Calu3 (cell line): ENCODE data around the gene HMOX2. TPM values are rescaled to one million over a fixed set of nuclear protein-coding genes. Genes with fewer than 3 reads are reported as not detected.

Experiments used
- BruUV-seq: library from RNA; stranded (reverse); fragments of 400-500 nt; replicated peaks from 2 replicates; lab custom pipeline; 2021; lab: Mats Ljungman, UMichigan
- CTCF ChIA-PET: fragments of 300-600 bp; sonication (Branson Sonifier 250); formaldehyde crosslinking; loops from one replicate; lab custom pipeline; 2022; ENCODE audit warnings: antibody characterized with exemption; lab: Charles Lee
- DNase-seq: peaks from one replicate; pipeline ENCODE4 v3.0.0; 2022
- H3K27ac Mint-ChIP-seq: one replicate; pipeline ENCODE4 v1.8.0; 2022; ENCODE audit warnings: mixed read lengths; ENCODE audit not compliant: unreplicated experiment
- H3K27me3 Mint-ChIP-seq: one replicate; pipeline ENCODE4 v1.8.0; 2022; ENCODE audit warnings: mixed read lengths; ENCODE audit not compliant: unreplicated experiment
- H3K36me3 Mint-ChIP-seq: one replicate; pipeline ENCODE4 v1.8.0; 2022; ENCODE audit warnings: mild to moderate bottlenecking, moderate library complexity, mixed read lengths; ENCODE audit not compliant: insufficient read depth, unreplicated experiment
- H3K4me1 Mint-ChIP-seq: one replicate; pipeline ENCODE4 v1.8.0; 2022; ENCODE audit warnings: mild to moderate bottlenecking, low read depth, mixed read lengths; ENCODE audit not compliant: unreplicated experiment
- H3K4me3 Mint-ChIP-seq: one replicate; pipeline ENCODE4 v1.8.0; 2022; ENCODE audit warnings: mild to moderate bottlenecking, low read depth, moderate library complexity, mixed read lengths; ENCODE audit not compliant: unreplicated experiment
- H3K9me3 Mint-ChIP-seq: one replicate; pipeline ENCODE4 v1.8.0; 2022; ENCODE audit warnings: low read depth, mixed read lengths; ENCODE audit not compliant: unreplicated experiment
- intact Hi-C: fragments of 100-400 bp; cut with micrococcal nuclease; formaldehyde crosslinking; loops from one replicate; pipeline ENCODE4 v1.10.0; 2022; ENCODE audit not compliant: unreplicated experiment
- total RNA-seq: library from RNA; stranded (reverse); gene quantifications from 2 replicates; pipeline ENCODE4 v1.2.3, GENCODE V29; 2022
- TF ChIP-seq, protein P1 (sequence below): fragments of 200-600 bp; IDR thresholded peaks from one replicate; pipeline ENCODE4 v1.8.0; 2022; ENCODE audit warnings: antibody characterized with exemption; ENCODE audit not compliant: unreplicated experiment

Gene HMOX2
- total RNA-seq, 1 experiment from 2014 or later: 79.2 TPM

GRCh38 chr16:4510747-4511426, 34.7 kb downstream of the HMOX2 start:
- H3K27ac Mint-ChIP-seq: no peak overlapping the region

GRCh38 chr16:4511441-4512082, 35.4 kb downstream of the HMOX2 start:
- CTCF ChIA-PET: interaction anchor here (0.6 to 1.6 kb wide), 4 partner anchors 11 to 113 kb away, joined by 3 to 5 read pairs (median 3); partner anchors contain the start of gene MGRN1
- peaks cover 60% of the 10 kb centered on the region for H3K36me3 Mint-ChIP-seq
- peak overlapping the region; percentile 18 for H3K27ac Mint-ChIP-seq
- H3K4me3 Mint-ChIP-seq: no peak overlapping the region
- DNase-seq: peak; percentile 73
- intact Hi-C loops: loop anchor here (5.0 to 10.0 kb wide), 2 partner anchors 36 to 513 kb away; no protein-coding TSS in a partner anchor
- no peaks in the 10 kb centered on the region for H3K27me3 Mint-ChIP-seq
- TF ChIP-seq, protein P1, sequence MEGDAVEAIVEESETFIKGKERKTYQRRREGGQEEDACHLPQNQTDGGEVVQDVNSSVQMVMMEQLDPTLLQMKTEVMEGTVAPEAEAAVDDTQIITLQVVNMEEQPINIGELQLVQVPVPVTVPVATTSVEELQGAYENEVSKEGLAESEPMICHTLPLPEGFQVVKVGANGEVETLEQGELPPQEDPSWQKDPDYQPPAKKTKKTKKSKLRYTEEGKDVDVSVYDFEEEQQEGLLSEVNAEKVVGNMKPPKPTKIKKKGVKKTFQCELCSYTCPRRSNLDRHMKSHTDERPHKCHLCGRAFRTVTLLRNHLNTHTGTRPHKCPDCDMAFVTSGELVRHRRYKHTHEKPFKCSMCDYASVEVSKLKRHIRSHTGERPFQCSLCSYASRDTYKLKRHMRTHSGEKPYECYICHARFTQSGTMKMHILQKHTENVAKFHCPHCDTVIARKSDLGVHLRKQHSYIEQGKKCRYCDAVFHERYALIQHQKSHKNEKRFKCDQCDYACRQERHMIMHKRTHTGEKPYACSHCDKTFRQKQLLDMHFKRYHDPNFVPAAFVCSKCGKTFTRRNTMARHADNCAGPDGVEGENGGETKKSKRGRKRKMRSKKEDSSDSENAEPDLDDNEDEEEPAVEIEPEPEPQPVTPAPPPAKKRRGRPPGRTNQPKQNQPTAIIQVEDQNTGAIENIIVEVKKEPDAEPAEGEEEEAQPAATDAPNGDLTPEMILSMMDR: peak; percentile 66
- H3K4me1 Mint-ChIP-seq: no peaks in the 10 kb centered on the region
- no peaks in the 10 kb centered on the region for H3K9me3 Mint-ChIP-seq
- BruUV-seq: no TSS peak

More at GRCh38 chr16:4510747-4511426, 34.7 kb downstream of the HMOX2 start:
- DNase-seq: no peak
- H3K4me3 Mint-ChIP-seq: no peak overlapping the region
- H3K4me1 Mint-ChIP-seq: no peaks in the 10 kb centered on the region
- no TSS peak for BruUV-seq
- H3K36me3 Mint-ChIP-seq: peaks cover 62% of the 10 kb centered on the region
- H3K27me3 Mint-ChIP-seq: no peaks in the 10 kb centered on the region
- TF ChIP-seq, protein P1: no peak
- H3K9me3 Mint-ChIP-seq: no peaks in the 10 kb centered on the region
- intact Hi-C loops: loop anchor here (5.0 to 10.0 kb wide), 2 partner anchors 36 to 514 kb away; no protein-coding TSS in a partner anchor
- CTCF ChIA-PET: interaction anchor here (0.6 to 1.6 kb wide), 4 partner anchors 10 to 113 kb away, joined by 3 to 5 read pairs (median 3); partner anchors contain the start of gene MGRN1

- Mint-ChIP-seq H3K4me3 (no peak overlapping the region), H3K36me3 (peaks cover 55% of the 10 kb centered on the region), H3K4me1 (no peaks in the 10 kb centered on the region), H3K9me3 (no peaks in the 10 kb centered on the region), H3K27ac (peak overlapping the region; percentile 18), H3K27me3 (no peaks in the 10 kb centered on the region)
- CTCF ChIA-PET: interaction anchor here (0.9 to 1.6 kb wide), 2 partner anchors 36 to 112 kb away, joined by 3 to 5 read pairs; partner anchors contain the start of gene MGRN1
- BruUV-seq: no TSS peak
- intact Hi-C loops: loop anchor here (5.0 to 10.0 kb wide), 2 partner anchors 35 to 512 kb away; no protein-coding TSS in a partner anchor
- no peak for DNase-seq
- TF ChIP-seq, protein P1: no peak
Measured at GRCh38 chr16:4512473-4512872, 36.3 kb downstream of the HMOX2 start.

DNA sequence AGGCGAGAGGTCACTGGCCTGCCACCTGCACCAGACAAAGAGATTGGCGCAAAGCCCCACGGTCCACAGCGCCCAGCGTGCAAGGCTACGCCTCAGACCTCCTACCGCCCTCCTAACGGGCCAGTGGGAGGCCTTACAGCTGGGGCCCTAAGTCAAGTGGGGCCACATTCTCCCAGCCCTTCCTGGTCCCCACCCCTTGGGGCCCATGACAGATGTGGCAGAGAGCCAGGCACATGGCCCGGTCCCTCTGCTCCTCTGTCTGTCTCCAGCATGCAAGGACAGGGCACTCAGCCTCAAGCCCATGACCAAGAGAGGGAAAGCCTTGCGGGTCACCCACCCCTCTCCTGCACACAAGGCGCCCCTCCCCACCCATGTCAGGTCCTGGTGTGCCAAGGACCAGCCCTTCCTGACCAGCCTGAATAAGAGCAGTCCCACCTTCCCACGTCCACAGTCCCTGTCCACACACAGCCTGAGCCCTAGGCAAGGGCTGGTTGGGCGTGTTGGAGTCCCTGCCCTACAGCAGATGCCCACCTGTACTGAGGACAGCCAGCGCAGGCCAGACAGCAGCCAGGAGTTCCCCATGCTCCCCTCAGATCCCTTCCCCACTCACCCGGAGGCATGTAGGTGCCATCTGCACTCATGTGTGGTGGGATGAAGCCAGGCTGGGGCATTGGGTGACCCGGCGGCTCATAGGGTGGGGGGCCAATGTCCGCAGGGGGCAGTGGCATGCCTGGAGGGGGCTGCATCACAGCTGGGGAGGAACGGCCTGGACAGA, 37.1 kb downstream of the HMOX2 start:
- Mint-ChIP-seq H3K4me3 (no peak overlapping the region), H3K27me3 (no peaks in the 10 kb centered on the region), H3K9me3 (no peaks in the 10 kb centered on the region), H3K27ac (no peak overlapping the region), H3K4me1 (no peaks in the 10 kb centered on the region), H3K36me3 (peaks cover 47% of the 10 kb centered on the region)
- no TSS peak for BruUV-seq
- intact Hi-C loops: loop anchor here (5.0 to 10.0 kb wide), 2 partner anchors 34 to 512 kb away; no protein-coding TSS in a partner anchor
- no peak for DNase-seq
- TF ChIP-seq, protein P1: no peak
- CTCF ChIA-PET: interaction anchor here (0.9 kb wide), 1 partner anchor 35 kb away, joined by 3 read pairs; no protein-coding TSS in a partner anchor
